Measurements from ENCODE around the gene PPM1N. TPM values are rescaled to one million over a fixed set of nuclear protein-coding genes. Genes with fewer than 3 reads are reported as not detected.

PPM1N gene
- total RNA-seq, 2 donors from 2014 or later: 3.2 to 3.5 TPM

DNA sequence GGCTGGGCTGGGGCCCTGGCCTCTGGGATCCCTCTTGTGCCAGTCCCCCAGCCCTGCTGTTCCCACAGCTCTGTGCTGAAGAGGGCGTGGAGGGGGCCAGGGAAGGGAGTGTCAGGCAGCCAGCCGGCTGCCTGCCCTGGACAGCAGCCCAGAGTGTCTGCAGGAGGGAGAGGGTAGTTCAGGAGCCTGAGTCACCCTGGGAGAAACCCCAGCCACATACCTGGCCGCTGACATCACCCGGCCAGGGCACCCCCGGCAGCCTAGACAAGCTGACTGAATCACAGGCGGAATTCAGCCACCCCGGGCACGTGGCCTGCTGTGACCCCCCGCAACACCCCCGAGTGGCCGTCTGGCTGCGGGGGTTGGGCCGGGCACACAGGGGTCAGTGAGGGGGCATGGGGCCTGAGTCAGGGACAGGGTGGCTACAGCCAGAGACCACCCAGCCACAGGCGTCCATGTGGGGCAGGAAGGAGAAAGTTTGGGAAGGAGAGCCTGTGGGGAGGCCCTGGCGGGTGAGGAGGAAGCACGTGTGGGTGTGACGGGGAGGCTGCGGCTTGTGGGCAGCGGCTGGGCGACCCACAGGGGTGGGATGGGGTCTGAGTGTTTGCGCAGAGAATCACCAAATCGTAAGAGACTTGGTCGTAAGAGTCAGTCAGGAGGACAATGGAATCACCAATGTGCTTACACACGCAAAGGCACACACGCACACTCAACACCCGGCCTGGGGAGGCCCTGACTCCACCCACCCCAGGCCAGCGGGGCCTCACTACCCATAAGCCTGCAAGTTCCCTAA, 42.3 kb upstream of the PPM1N start:
- 59 to 63% methylated on average over 11 to 27 of the region's 27 CpGs for WGBS, 2 experiments (ENCODE audit: insufficient coverage in 1 of 2, insufficient read length in 1 of 2)
- peak overlapping the region; percentile 55 for H3K9ac ChIP-seq (ENCODE audit: extremely low read depth, low read length, poor library complexity, severe bottlenecking)
- Mint-ChIP-seq H3K27ac (peak overlapping the region; percentile 95), H3K36me3 (ENCODE audit: low read depth) (no peaks in the 10 kb centered on the region), H3K27me3 (ENCODE audit: insufficient read depth) (peaks cover 17% of the 10 kb centered on the region), H3K9me3 (no peaks in the 10 kb centered on the region), H3K4me3 (peak overlapping the region; percentile 16), H3K4me1 (peaks cover 9% of the 10 kb centered on the region)
- peak; percentile 97 for DNase-seq
- H3K27me3 ChIP-seq (ENCODE audit: control insufficient read depth, insufficient read depth, low read length, poor library complexity, severe bottlenecking): peaks cover 11% of the 10 kb centered on the region
- H3K4me1 ChIP-seq (ENCODE audit: control insufficient read depth, insufficient read depth, low read length): peaks cover 5% of the 10 kb centered on the region
- no peaks in the 10 kb centered on the region for H3K9me3 ChIP-seq (ENCODE audit: control insufficient read depth, low read length)
- H3K4me3 ChIP-seq (ENCODE audit: low read length): no peak overlapping the region
- H3K27ac ChIP-seq (ENCODE audit: low read depth, low read length): peak overlapping the region; percentile 84
- TF ChIP-seq, protein P1, sequence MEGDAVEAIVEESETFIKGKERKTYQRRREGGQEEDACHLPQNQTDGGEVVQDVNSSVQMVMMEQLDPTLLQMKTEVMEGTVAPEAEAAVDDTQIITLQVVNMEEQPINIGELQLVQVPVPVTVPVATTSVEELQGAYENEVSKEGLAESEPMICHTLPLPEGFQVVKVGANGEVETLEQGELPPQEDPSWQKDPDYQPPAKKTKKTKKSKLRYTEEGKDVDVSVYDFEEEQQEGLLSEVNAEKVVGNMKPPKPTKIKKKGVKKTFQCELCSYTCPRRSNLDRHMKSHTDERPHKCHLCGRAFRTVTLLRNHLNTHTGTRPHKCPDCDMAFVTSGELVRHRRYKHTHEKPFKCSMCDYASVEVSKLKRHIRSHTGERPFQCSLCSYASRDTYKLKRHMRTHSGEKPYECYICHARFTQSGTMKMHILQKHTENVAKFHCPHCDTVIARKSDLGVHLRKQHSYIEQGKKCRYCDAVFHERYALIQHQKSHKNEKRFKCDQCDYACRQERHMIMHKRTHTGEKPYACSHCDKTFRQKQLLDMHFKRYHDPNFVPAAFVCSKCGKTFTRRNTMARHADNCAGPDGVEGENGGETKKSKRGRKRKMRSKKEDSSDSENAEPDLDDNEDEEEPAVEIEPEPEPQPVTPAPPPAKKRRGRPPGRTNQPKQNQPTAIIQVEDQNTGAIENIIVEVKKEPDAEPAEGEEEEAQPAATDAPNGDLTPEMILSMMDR (conservative IDR thresholded peaks at IDR 0.05): no peak
- H3K36me3 ChIP-seq (ENCODE audit: control insufficient read depth, insufficient read depth, low read length): no peaks in the 10 kb centered on the region

DNA sequence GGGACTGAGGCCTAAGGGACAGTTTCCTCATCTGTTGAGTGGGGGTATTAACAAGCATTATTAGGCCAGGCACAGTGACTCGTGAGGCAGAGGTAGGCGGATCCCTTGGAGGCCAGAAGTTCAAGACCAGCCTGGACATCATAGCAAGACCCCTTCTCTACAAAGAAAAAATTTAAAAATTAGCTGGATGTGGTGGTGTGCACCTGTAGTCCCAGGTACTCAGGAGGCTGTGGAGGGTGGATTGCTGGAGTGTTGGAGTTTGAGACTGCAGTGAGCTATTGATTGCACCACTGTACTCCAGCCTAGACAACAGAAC, 41.8 kb upstream of the PPM1N start:
- no peak overlapping the region for H3K4me3 Mint-ChIP-seq
- peaks cover 12% of the 10 kb centered on the region for H3K27me3 Mint-ChIP-seq (ENCODE audit: insufficient read depth)
- peak overlapping the region; percentile 95 for H3K27ac Mint-ChIP-seq

DNA sequence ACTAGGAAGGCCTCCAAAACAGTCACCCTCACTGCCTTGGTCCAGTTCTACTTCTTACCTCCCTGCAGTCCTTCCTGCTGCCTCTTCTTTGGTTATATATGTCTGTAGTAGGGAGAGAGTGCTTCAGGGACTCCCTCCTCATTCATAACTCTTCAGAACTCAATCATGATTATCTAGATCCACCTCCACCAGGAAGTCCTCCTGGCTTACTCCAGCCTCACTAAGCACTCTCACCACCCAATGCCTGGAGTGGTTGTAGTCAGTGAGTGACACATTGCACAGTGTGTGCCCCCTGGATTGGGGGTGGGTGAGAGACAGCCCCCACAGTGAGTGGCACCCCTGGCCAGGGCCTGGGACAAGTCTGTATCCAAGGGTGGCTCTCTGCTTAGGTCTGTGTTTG, 40.5 kb upstream of the PPM1N start:
- H3K27me3 ChIP-seq (ENCODE audit: control insufficient read depth, insufficient read depth, low read length, poor library complexity, severe bottlenecking): no peaks in the 10 kb centered on the region
- no peak overlapping the region for H3K4me3 Mint-ChIP-seq
- H3K36me3 Mint-ChIP-seq (ENCODE audit: low read depth): no peaks in the 10 kb centered on the region
- H3K27ac ChIP-seq (ENCODE audit: low read depth, low read length): no peak overlapping the region
- peaks cover 9% of the 10 kb centered on the region for H3K4me1 Mint-ChIP-seq
- DNase-seq: no peak
- no peak overlapping the region for H3K9ac ChIP-seq (ENCODE audit: extremely low read depth, low read length, poor library complexity, severe bottlenecking)
- peaks cover 4% of the 10 kb centered on the region for H3K27me3 Mint-ChIP-seq (ENCODE audit: insufficient read depth)
- no peak overlapping the region for H3K4me3 ChIP-seq (ENCODE audit: low read length)
- TF ChIP-seq, protein P1 (conservative IDR thresholded peaks at IDR 0.05): no peak
- H3K4me1 ChIP-seq (ENCODE audit: control insufficient read depth, insufficient read depth, low read length): peaks cover 5% of the 10 kb centered on the region
- no peaks in the 10 kb centered on the region for H3K9me3 Mint-ChIP-seq
- no peaks in the 10 kb centered on the region for H3K9me3 ChIP-seq (ENCODE audit: control insufficient read depth, low read length)
- H3K36me3 ChIP-seq (ENCODE audit: control insufficient read depth, insufficient read depth, low read length): no peaks in the 10 kb centered on the region
- H3K27ac Mint-ChIP-seq: peak overlapping the region; percentile 18

More for the DNA sequence above, 41.8 kb upstream of the PPM1N start:
- TF ChIP-seq, protein P1 (conservative IDR thresholded peaks at IDR 0.05): no peak
- Histone ChIP-seq H3K36me3 (ENCODE audit: control insufficient read depth, insufficient read depth, low read length) (no peaks in the 10 kb centered on the region), H3K9ac (ENCODE audit: extremely low read depth, low read length, poor library complexity, severe bottlenecking) (peak overlapping the region; percentile 55), H3K27ac (ENCODE audit: low read depth, low read length) (peak overlapping the region; percentile 84), H3K9me3 (ENCODE audit: control insufficient read depth, low read length) (no peaks in the 10 kb centered on the region), H3K4me3 (ENCODE audit: low read length) (no peak overlapping the region), H3K27me3 (ENCODE audit: control insufficient read depth, insufficient read depth, low read length, poor library complexity, severe bottlenecking) (peaks cover 7% of the 10 kb centered on the region), H3K4me1 (ENCODE audit: control insufficient read depth, insufficient read depth, low read length) (peaks cover 5% of the 10 kb centered on the region)
- no peak for DNase-seq
- H3K9me3 Mint-ChIP-seq: no peaks in the 10 kb centered on the region
- no peaks in the 10 kb centered on the region for H3K36me3 Mint-ChIP-seq (ENCODE audit: low read depth)
- 80 to 100% methylated on average over 2 of the region's 2 CpGs for WGBS, 2 experiments (ENCODE audit: insufficient coverage in 1 of 2, insufficient read length in 1 of 2)
- H3K4me1 Mint-ChIP-seq: peaks cover 9% of the 10 kb centered on the region

Measured in endodermal cell (in vitro differentiated cells).